Stimulated activated memory B cell treated with anti-CD40 and anti-IgM and Interleukin-4, amounts not matched to agents 10 μg/mL and 1 μg/mL and 100 μg/mL, for 72 hours (primary cell): ENCODE measurements around the gene NBEA.

ENCODE experiments used
- ATAC-seq: fragments of 150-1000 bp; cut with Tn5 transposase; 2 replicates; pipeline ENCODE4 v1.10.0; 2021
- H3K27ac Mint-ChIP-seq: one replicate; pipeline ENCODE4 v1.8.0; 2022; ENCODE audit warnings: mild to moderate bottlenecking, mixed read lengths
- H3K27me3 Mint-ChIP-seq: one replicate; pipeline ENCODE4 v1.8.0; 2022; ENCODE audit warnings: mixed read lengths
- H3K36me3 Mint-ChIP-seq: one replicate; pipeline ENCODE4 v1.8.0; 2022; ENCODE audit warnings: mixed read lengths
- H3K4me1 Mint-ChIP-seq: one replicate; pipeline ENCODE4 v1.8.0; 2022; ENCODE audit warnings: mixed read lengths
- H3K4me3 Mint-ChIP-seq: one replicate; pipeline ENCODE4 v1.8.0; 2022; ENCODE audit warnings: mild to moderate bottlenecking, moderate library complexity, mixed read lengths
- H3K9me3 Mint-ChIP-seq: one replicate; pipeline ENCODE4 v1.8.0; 2022; ENCODE audit warnings: mixed read lengths

Gene NBEA

DNA sequence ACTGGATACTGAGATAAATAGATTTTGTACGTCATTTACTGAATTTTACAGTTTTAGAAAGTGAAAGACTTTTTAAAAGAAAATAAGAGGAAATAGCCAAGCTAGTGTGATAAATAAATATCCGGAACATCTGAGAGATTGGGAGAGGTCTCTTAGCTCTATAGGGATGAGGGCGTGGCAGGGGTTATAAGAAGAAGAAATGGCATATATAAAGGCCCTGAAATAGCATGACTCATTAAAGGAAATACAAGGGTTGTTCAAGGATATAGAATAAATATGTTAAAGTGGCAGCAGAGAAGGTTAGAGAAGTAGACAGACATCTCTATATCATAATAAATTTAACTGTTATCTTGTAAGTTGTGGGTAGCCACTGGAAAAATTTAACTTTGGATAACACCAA lies 390.1 kb downstream of the NBEA start:
- H3K27me3 Mint-ChIP-seq: no peaks in the 10 kb centered on the region
- no peak overlapping the region for H3K27ac Mint-ChIP-seq
- peaks cover 8% of the 10 kb centered on the region for H3K36me3 Mint-ChIP-seq
- H3K4me3 Mint-ChIP-seq: no peak overlapping the region
- no peaks in the 10 kb centered on the region for H3K4me1 Mint-ChIP-seq
- H3K9me3 Mint-ChIP-seq: no peaks in the 10 kb centered on the region
- no peak for ATAC-seq

DNA sequence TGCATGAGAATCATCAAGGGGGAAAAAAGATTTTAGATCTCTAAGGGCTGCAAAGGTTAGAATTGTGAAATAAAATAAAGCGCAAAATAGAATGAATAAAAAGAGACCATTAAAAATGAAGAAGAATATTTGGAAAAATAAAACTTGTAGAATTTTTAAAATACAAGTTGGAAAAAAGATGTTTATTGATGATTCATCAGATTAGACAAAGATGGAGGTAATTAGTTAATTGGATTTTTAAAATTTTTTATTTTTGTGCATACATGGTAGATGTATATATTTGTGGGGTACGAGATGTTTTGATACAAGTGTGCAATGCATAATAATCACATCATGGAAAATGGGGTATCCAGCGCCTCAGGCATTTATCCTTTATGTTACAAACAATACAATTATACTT lies 391.1 kb downstream of the NBEA start:
- Mint-ChIP-seq H3K9me3 (peaks cover 3% of the 10 kb centered on the region), H3K4me1 (no peaks in the 10 kb centered on the region), H3K27me3 (no peaks in the 10 kb centered on the region), H3K36me3 (peaks cover 7% of the 10 kb centered on the region), H3K27ac (no peak overlapping the region), H3K4me3 (no peak overlapping the region)
- no peak for ATAC-seq

DNA sequence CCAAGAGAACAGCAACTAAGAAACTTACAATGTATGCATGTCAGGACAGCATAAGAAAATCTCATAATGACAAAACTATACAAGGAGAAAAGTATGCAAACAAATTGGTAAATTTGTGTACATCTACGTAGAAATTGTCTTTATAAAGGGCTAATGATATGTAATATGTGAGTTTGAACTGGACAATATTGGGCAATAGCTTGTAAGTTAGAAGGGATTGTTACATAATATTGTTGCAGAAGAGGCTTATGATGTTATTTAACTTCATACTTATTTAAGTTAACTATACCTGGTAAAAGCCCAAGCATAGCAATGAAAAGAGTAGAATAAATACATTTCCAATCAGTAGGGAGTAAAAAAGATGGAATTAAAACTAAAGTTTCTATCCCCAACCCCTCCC lies 400.4 kb downstream of the NBEA start:
- H3K27ac Mint-ChIP-seq: no peak overlapping the region
- no peak overlapping the region for H3K4me3 Mint-ChIP-seq
- H3K4me1 Mint-ChIP-seq: peaks cover 3% of the 10 kb centered on the region
- peaks cover 3% of the 10 kb centered on the region for H3K9me3 Mint-ChIP-seq
- no peaks in the 10 kb centered on the region for H3K27me3 Mint-ChIP-seq
- H3K36me3 Mint-ChIP-seq: no peaks in the 10 kb centered on the region
- no peak for ATAC-seq

DNA sequence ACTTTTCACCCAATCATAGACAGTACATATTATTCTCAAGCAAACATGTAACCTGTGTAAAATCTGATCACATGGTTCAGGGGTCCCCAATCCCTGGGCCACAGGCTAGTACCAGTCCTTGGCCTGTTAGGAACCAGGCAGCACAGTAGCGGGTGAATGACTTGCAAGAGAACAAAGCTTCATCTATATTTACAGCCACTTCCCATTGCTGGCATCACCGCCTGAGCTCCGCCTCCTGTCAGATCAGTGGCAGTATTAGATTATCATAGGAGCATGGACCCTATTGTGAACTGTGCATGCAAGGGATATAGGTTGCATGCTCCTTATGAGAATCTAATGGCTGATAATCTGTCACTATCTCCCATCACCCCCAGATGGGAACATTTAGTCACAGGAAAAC lies 401.3 kb downstream of the NBEA start:
- H3K4me1 Mint-ChIP-seq: peaks cover 8% of the 10 kb centered on the region

DNA sequence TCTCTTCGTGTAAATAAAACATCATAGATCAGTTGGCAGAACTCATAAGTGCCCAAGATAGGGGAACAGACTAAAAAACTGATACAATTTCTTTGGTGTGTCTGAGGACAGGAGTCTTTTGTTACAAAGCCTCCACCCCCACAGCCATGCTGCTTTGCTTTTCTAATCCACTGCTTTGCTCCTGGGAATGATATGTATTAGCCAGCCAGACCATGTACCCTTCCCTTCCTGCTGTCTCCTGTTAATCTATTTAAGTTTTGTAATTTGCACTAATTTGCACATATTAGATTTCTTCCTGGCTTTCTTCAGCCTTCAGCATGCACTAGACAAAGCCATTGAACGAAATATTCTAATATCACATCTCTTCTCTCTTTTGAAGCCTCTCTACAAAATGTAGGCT lies 403.9 kb downstream of the NBEA start:
- peaks cover 8% of the 10 kb centered on the region for H3K4me1 Mint-ChIP-seq

More for the DNA sequence above, 401.3 kb downstream of the NBEA start:
- no peaks in the 10 kb centered on the region for H3K27me3 Mint-ChIP-seq
- no peaks in the 10 kb centered on the region for H3K36me3 Mint-ChIP-seq
- H3K9me3 Mint-ChIP-seq: no peaks in the 10 kb centered on the region
- H3K4me3 Mint-ChIP-seq: no peak overlapping the region
- no peak overlapping the region for H3K27ac Mint-ChIP-seq
- ATAC-seq: no peak

DNA sequence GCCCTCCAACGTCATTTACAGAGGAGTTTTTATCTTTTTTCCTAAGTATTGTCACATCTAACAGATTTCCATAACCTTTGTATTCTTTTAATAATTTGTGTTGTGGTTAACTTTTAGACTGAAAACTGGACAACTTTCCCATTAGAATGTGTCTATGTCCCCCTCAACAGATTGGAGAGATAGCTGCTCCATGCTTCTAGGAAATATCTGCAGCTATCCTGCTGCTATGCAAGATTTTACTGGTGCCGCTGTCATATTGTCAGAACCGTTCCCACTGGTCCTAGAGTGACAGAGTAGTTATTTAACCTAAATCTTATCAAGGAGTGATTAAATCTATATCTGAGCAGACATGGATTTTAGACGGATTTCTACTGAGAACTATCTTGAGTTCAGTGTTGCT lies 404.4 kb downstream of the NBEA start:
- H3K4me3 Mint-ChIP-seq: no peak overlapping the region
- H3K4me1 Mint-ChIP-seq: peaks cover 8% of the 10 kb centered on the region
- no peaks in the 10 kb centered on the region for H3K36me3 Mint-ChIP-seq
- H3K9me3 Mint-ChIP-seq: no peaks in the 10 kb centered on the region
- no peak for ATAC-seq
- H3K27me3 Mint-ChIP-seq: no peaks in the 10 kb centered on the region
- no peak overlapping the region for H3K27ac Mint-ChIP-seq

More for the DNA sequence above, 403.9 kb downstream of the NBEA start:
- Mint-ChIP-seq H3K27ac (no peak overlapping the region), H3K36me3 (no peaks in the 10 kb centered on the region), H3K4me3 (no peak overlapping the region), H3K9me3 (no peaks in the 10 kb centered on the region), H3K27me3 (no peaks in the 10 kb centered on the region)
- no peak for ATAC-seq

DNA sequence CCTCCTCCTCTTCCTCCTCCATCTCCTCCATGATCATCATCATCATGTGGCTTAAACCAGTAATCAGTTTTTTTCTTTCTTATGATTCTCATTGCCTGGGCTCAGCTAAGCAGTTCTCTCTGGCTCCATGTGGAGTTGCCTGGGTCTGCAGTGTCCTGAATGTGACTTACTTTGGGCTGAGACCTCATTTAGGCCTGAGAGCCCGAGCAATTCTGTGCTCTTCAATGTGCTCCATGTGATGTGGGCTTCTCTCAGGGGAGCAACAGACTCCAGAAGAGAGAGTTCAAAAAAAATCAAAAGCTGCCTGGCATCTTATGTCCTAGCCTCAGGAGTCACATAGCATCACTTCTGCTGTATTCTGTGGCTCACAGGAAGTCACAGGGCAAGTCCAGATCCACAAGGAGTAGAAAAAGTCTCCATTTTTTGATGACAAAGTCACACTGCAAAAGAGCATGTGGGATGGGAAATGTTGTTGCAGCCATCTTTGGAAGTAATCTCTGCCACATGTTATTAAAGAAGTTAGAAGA lies 405.7 kb downstream of the NBEA start:
- H3K4me3 Mint-ChIP-seq: no peak overlapping the region
- H3K36me3 Mint-ChIP-seq: no peaks in the 10 kb centered on the region
- ATAC-seq: no peak

DNA sequence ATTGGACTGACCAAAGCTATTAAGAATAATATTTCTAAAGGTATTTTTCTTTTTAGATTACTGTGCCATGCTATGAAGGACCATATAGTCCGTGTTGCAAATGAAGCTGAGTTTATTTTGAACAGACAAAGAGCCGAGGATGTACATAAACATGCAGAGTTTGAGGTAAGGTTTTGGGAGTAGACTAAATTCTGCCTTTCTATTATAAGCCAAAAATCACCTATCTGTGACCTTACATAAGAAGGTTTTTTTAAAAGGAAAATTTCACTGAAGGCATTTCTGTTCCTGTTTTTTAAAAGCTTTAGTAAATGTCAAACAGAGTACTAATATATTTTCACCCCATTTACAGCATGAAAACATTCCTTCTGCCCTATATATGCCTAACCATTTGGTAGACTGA lies 407.0 kb downstream of the NBEA start:
- Mint-ChIP-seq H3K4me3 (no peak overlapping the region), H3K27ac (no peak overlapping the region), H3K36me3 (no peaks in the 10 kb centered on the region), H3K27me3 (no peaks in the 10 kb centered on the region), H3K4me1 (peaks cover 8% of the 10 kb centered on the region), H3K9me3 (no peaks in the 10 kb centered on the region)
- ATAC-seq: peak; percentile 56

More for the DNA sequence above, 405.7 kb downstream of the NBEA start:
- no peaks in the 10 kb centered on the region for H3K9me3 Mint-ChIP-seq
- no peak overlapping the region for H3K27ac Mint-ChIP-seq
- no peaks in the 10 kb centered on the region for H3K27me3 Mint-ChIP-seq
- H3K4me1 Mint-ChIP-seq: peaks cover 8% of the 10 kb centered on the region

DNA sequence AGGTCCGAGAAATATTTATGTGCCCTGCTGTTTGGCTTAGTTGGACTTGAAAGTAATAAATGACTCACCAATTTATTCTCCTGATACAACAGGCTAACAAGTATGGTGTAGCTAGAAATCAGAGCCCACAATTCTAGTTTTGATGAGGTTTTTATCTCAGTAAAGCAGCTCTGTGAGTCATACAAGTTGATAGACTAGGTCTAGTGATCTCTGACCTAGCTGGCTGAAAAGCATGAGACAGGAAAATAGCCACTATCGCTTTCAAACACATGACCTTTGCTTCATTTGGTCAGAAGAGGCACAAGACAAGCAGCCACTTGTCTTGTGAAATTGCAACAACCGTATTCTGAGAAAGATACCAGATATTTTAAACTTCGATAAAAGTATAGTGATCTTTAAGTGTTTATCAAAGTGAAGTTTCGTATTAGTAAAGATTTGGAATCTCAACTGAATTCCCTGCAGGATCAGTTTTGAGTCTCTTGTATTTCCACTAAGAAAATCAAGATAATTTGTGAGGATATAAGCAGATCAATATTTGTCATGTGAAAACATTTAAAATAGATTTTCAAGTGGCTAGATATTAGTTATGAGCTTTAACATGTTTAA lies 407.7 kb downstream of the NBEA start:
- peak overlapping the region; percentile 41 for H3K27ac Mint-ChIP-seq
- peak; percentile 86 for ATAC-seq
- H3K9me3 Mint-ChIP-seq: no peaks in the 10 kb centered on the region
- H3K27me3 Mint-ChIP-seq: no peaks in the 10 kb centered on the region
- H3K36me3 Mint-ChIP-seq: no peaks in the 10 kb centered on the region
- no peak overlapping the region for H3K4me3 Mint-ChIP-seq
- peaks cover 8% of the 10 kb centered on the region for H3K4me1 Mint-ChIP-seq

DNA sequence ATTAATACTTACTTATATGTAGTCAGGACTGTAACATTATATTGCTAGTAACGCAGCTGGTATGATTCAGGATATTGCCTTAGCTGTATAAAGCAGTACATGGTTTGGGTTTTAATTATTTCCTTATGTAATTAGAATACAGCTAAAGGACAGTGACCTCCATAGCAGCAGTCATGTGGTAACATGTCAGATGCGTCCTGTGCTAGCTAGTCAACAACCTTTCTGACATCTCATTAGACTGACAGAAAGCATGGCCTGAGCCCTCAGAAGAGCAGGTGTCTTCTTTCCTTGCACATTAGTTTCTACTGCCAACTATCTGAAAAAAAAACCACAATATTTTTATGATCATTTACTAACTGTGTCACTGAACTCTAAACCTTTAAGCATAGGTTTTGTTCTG lies 412.2 kb downstream of the NBEA start:
- H3K4me3 Mint-ChIP-seq: no peak overlapping the region
- no peaks in the 10 kb centered on the region for H3K9me3 Mint-ChIP-seq
- no peaks in the 10 kb centered on the region for H3K27me3 Mint-ChIP-seq
- no peak overlapping the region for H3K27ac Mint-ChIP-seq
- no peak for ATAC-seq
- H3K36me3 Mint-ChIP-seq: no peaks in the 10 kb centered on the region
- peaks cover 6% of the 10 kb centered on the region for H3K4me1 Mint-ChIP-seq

DNA sequence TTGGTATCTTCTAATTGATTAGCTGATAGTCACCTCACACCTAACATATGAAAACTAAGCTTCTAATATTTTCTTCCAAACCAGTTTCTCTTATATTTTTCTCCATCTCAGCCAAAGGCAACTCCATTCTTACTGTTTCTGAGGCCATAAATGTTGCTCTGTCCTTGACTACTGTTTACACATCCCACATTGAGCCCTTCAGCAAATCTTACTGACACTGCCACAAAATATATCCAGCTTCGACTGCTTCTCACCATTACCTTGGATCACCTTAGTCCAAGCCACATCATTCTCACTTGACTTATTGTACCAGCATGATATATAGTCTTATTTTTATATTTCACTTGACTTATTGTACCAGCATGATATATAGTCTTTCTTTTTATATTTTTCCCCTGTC lies 412.8 kb downstream of the NBEA start:
- Mint-ChIP-seq H3K9me3 (no peaks in the 10 kb centered on the region), H3K27ac (no peak overlapping the region), H3K36me3 (no peaks in the 10 kb centered on the region), H3K4me3 (no peak overlapping the region), H3K27me3 (no peaks in the 10 kb centered on the region), H3K4me1 (peaks cover 6% of the 10 kb centered on the region)
- no peak for ATAC-seq

DNA sequence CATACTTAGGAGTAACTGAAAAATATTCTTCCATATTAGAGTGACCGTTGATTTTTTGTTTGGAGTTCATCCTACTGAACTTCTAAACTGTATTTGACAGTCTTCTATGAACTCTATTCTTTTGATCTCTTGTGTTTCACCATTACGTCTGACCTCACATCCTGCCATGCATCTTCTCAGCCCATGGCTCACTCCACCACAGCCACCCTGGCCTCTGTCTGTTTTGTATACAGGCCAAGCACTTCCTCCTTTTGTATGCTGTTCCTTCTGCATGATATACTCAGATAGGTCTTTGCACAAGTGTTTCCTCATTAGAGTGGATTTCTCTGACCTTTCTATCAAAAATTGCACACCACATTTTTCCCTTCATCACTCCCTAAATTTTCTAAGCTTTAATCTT lies 414.5 kb downstream of the NBEA start:
- ATAC-seq: peak; percentile 62
- peaks cover 6% of the 10 kb centered on the region for H3K4me1 Mint-ChIP-seq
- H3K4me3 Mint-ChIP-seq: no peak overlapping the region
- no peak overlapping the region for H3K27ac Mint-ChIP-seq
- no peaks in the 10 kb centered on the region for H3K27me3 Mint-ChIP-seq
- no peaks in the 10 kb centered on the region for H3K36me3 Mint-ChIP-seq
- no peaks in the 10 kb centered on the region for H3K9me3 Mint-ChIP-seq

DNA sequence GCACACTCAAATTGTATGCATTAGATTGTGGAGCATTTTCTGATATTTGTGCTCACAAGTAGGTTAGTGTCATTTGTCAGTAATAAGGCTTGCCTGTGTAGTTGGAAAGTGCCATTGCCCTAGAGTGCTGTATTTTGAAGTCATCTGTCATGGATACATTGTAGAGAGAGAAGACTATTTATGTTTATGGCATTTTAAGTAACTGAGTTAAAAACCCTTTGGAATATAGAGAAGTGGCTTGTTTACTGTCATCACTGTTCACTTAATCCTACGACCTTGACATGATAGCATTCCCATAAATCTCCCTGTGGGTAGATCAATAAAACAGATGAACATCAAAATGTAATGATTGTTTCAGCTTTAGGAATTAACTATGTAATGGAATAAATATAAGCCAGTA lies 423.8 kb downstream of the NBEA start:
- Mint-ChIP-seq H3K4me3 (no peak overlapping the region), H3K27me3 (no peaks in the 10 kb centered on the region), H3K4me1 (no peaks in the 10 kb centered on the region), H3K27ac (no peak overlapping the region), H3K36me3 (peaks cover 20% of the 10 kb centered on the region), H3K9me3 (peaks cover 7% of the 10 kb centered on the region)
- no peak for ATAC-seq

DNA sequence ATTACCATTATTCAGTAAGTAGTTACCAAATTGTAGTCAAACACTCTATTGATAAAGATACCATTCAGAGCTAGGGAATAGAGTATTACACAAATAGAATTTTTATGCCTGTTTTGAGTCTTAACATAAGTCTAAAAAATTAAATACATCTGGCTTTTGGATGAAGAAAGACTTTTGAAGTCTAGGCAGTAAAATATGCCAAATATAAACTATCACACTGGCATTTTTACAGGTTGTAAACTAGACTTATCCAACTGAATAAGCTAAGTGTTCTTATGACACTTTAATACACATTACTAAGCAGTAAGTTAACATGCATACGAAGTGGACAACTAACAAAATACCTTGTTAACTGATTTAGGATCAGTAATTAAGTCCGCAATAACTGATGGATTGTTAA lies 425.5 kb downstream of the NBEA start:
- peaks cover 34% of the 10 kb centered on the region for H3K36me3 Mint-ChIP-seq
- no peak overlapping the region for H3K27ac Mint-ChIP-seq
- ATAC-seq: no peak
- H3K4me3 Mint-ChIP-seq: no peak overlapping the region
- no peaks in the 10 kb centered on the region for H3K4me1 Mint-ChIP-seq
- H3K27me3 Mint-ChIP-seq: no peaks in the 10 kb centered on the region
- peaks cover 23% of the 10 kb centered on the region for H3K9me3 Mint-ChIP-seq

DNA sequence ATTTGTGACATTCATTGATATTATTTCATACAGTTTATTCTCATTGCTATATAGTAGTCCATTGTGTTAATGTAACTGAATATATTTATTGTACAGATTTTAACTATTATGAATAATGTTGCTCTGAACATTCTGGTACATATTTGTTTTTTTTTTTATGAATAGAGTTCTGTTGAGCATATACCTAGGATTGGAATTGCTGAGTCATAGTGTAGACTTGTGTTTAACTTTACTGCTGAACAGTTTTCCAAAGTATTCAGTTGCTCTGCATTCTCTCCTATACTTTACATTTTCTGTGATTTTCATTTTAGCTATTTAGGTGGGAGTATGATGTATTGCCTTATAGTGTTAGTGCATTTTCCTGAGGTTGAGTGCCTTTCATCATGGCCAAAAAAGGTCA lies 436.9 kb downstream of the NBEA start:
- Mint-ChIP-seq H3K27ac (no peak overlapping the region), H3K4me1 (no peaks in the 10 kb centered on the region), H3K4me3 (no peak overlapping the region), H3K36me3 (peaks cover 2% of the 10 kb centered on the region), H3K9me3 (no peaks in the 10 kb centered on the region), H3K27me3 (no peaks in the 10 kb centered on the region)
- no peak for ATAC-seq

DNA sequence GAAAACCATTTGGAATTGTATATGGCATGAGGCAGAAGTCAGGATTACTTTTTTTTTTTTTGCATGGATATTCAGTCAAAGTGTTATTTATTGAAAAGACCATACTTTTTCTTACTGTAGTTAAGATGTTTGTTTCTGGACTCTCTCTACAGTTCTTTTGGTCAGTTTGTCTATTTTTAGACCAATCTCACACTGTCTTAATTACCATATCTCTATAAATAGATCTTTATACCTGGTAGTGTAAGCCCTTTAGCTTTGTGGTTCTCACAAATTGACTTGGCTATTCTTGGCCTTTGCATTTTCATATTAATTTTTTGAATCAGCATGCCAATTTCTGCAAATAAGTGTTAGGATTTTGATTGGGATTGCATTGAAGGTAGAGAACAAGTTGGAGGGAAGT lies 437.6 kb downstream of the NBEA start:
- Mint-ChIP-seq H3K27ac (no peak overlapping the region), H3K36me3 (no peaks in the 10 kb centered on the region), H3K4me3 (no peak overlapping the region), H3K4me1 (no peaks in the 10 kb centered on the region), H3K27me3 (no peaks in the 10 kb centered on the region), H3K9me3 (no peaks in the 10 kb centered on the region)
- no peak for ATAC-seq
